ENCODE measurements around the gene DNAL1.
"Not testable (repeated sequence)": the region's sequence is repeated elsewhere in the genome, so short reads cannot be mapped to it uniquely, and the experiment has no call there.

Gene DNAL1

GRCh38 chr14:73630009-73630780, 14.6 kb upstream of the DNAL1 start:
- intact Hi-C loops (cut with DNase I; ENCODE audit: low total_unique reads), result no loop called here
- H3K4me3 ChIP-seq, result no peak overlapping the region
- H3K27me3 ChIP-seq, result no peaks in the 10 kb centered on the region
- no peak for TF ChIP-seq CTCF (IDR thresholded peaks at IDR 0.05)
- no peaks in the 10 kb centered on the region for H3K36me3 ChIP-seq
- H3K27ac ChIP-seq, result no peak overlapping the region
- DNase-seq, result no peak
- peaks cover 0 to 13% (median 4%) of the 10 kb centered on the region in 4 donors for H3K4me1 ChIP-seq
- no peaks in the 10 kb centered on the region for H3K9me3 ChIP-seq

- peak; percentile 80 to 84 for TF ChIP-seq CTCF (IDR thresholded peaks at IDR 0.05)
- intact Hi-C loops (cut with DNase I; ENCODE audit: low total_unique reads), result loop anchor here (2.0 kb wide), 1 partner anchor 125 kb away; no protein-coding TSS in a partner anchor
- Histone ChIP-seq H3K27me3 (no peaks in the 10 kb centered on the region), H3K9me3 (no peaks in the 10 kb centered on the region), H3K27ac (peak overlapping the region; percentile 61 to 63), H3K4me3 (peak overlapping the region; percentile 55 to 78), H3K36me3 (no peaks in the 10 kb centered on the region), H3K4me1 (peaks cover 0 to 13% (median 4%) of the 10 kb centered on the region in 4 donors)
- peak; percentile 41 to 81 for DNase-seq
Observed at GRCh38 chr14:73633116-73634010, 11.4 kb upstream of the DNAL1 start.

GRCh38 chr14:73634011-73634833, 10.6 kb upstream of the DNAL1 start:
- Histone ChIP-seq H3K36me3 (no peaks in the 10 kb centered on the region), H3K27me3 (no peaks in the 10 kb centered on the region), H3K4me3 (peak overlapping the region; percentile 55 to 78), H3K4me1 (peaks cover 0 to 13% (median 4%) of the 10 kb centered on the region in 4 donors), H3K27ac (peak overlapping the region; percentile 61 to 63), H3K9me3 (no peaks in the 10 kb centered on the region)
- peak; percentile 18 to 34 for TF ChIP-seq CTCF (IDR thresholded peaks at IDR 0.05)
- DNase-seq, result peak; percentile 22 to 69
- intact Hi-C loops (cut with DNase I; ENCODE audit: low total_unique reads), result loop anchor here (2.0 kb wide), 1 partner anchor 125 kb away; no protein-coding TSS in a partner anchor

- H3K4me3 ChIP-seq; H3K27me3 ChIP-seq; H3K9me3 ChIP-seq; intact Hi-C loops (cut with DNase I; ENCODE audit: low total_unique reads); DNase-seq; H3K36me3 ChIP-seq: not testable (repeated sequence)
- H3K27ac ChIP-seq, result peak overlapping the region in 1 of 2 donors; percentile 34
- H3K4me1 ChIP-seq, result peaks cover 0 to 13% (median 4%) of the 10 kb centered on the region in 4 donors
Observed at GRCh38 chr14:73636355-73636754, 8.4 kb upstream of the DNAL1 start.

GRCh38 chr14:73637830-73638229, 7.0 kb upstream of the DNAL1 start:
- no peaks in the 10 kb centered on the region for H3K27me3 ChIP-seq
- no peak overlapping the region for H3K27ac ChIP-seq
- no peaks in the 10 kb centered on the region for H3K36me3 ChIP-seq
- no peaks in the 10 kb centered on the region for H3K9me3 ChIP-seq
- H3K4me3 ChIP-seq, result no peak overlapping the region
- no peak for TF ChIP-seq CTCF (IDR thresholded peaks at IDR 0.05)
- peaks cover 0 to 13% (median 4%) of the 10 kb centered on the region in 4 donors for H3K4me1 ChIP-seq
- no peak for DNase-seq
- intact Hi-C loops (cut with DNase I; ENCODE audit: low total_unique reads), result no loop called here

Data from tibial artery (tissue), 4 donors.